Sigmoid colon (tissue), 4 donors: ENCODE measurements around the gene POLR3H.

ENCODE experiments used
- EP300 ChIP-seq, 4 donors: sonication (generic); formaldehyde crosslinking; IDR thresholded peaks; one replicate each; pipeline ENCODE4 v1.6.1; 2017; ENCODE audit warnings: antibody characterized with exemption in 4 of 4
- POLR2A ChIP-seq, 2 donors: fragments of 450-650 bp; IDR thresholded peaks; one replicate each; pipeline ENCODE4 v1.6.1; 2016; ENCODE audit warnings: antibody characterized with exemption in 2 of 2, mild to moderate bottlenecking in 2 of 2, moderate library complexity in 2 of 2
- POLR2AphosphoS5 ChIP-seq, 4 donors: sonication (generic); formaldehyde crosslinking; IDR thresholded peaks; one replicate each; pipeline ENCODE4 v1.6.1; 2017; ENCODE audit warnings: antibody characterized with exemption in 4 of 4
- TF ChIP-seq, protein P1 (sequence below), 4 experiments: fragments of 450-650 bp in 3 of 4; fragments of 200-600 bp in 1 of 4; IDR thresholded peaks; one replicate each; pipeline ENCODE4 v1.5.1; 2016 to 2019; ENCODE audit warnings: antibody characterized with exemption in 4 of 4, mild to moderate bottlenecking in 3 of 4, moderate library complexity in 2 of 4

DNA sequence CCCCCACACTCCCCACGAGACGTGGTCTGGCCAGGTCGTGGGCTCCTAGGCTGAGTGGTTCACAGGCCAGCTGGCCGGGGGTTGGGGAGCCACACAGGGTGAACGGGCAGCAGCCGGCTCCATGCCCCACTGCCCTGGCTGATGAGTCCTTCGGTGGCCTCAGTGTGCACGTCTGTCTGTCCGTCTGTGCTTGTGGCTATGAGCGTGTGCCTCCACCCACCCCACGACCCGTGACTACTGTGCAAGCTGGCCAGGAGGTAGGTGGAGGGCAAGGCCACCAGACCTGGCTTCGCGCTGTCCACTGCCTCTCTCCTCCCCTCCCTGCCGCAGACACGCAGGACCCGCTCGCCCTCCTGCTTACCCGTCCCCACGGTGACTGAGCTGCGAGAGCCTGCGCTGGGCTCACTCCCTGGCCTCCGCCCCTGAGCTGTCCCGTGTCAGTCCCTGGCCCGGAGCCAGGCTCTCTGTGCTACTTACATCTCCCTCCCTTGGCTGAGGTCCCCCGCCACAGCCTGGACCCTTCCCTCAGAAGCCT lies 30.6 kb upstream of the POLR3H start:
- TF ChIP-seq POLR2A (IDR thresholded peaks at IDR 0.05) (no peak), POLR2AphosphoS5 (IDR thresholded peaks at IDR 0.05) (peak in 3 of 4 donors; percentile 38 to 57 (median 56)), EP300 (IDR thresholded peaks at IDR 0.05) (no peak)
- TF ChIP-seq, protein P1, sequence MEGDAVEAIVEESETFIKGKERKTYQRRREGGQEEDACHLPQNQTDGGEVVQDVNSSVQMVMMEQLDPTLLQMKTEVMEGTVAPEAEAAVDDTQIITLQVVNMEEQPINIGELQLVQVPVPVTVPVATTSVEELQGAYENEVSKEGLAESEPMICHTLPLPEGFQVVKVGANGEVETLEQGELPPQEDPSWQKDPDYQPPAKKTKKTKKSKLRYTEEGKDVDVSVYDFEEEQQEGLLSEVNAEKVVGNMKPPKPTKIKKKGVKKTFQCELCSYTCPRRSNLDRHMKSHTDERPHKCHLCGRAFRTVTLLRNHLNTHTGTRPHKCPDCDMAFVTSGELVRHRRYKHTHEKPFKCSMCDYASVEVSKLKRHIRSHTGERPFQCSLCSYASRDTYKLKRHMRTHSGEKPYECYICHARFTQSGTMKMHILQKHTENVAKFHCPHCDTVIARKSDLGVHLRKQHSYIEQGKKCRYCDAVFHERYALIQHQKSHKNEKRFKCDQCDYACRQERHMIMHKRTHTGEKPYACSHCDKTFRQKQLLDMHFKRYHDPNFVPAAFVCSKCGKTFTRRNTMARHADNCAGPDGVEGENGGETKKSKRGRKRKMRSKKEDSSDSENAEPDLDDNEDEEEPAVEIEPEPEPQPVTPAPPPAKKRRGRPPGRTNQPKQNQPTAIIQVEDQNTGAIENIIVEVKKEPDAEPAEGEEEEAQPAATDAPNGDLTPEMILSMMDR (IDR thresholded peaks at IDR 0.05): no peak
